ENCODE data around the gene PAPOLB.
A peak's percentile ranks its signal among the peaks of the same experiment; 100 is the strongest.

PAPOLB gene

DNA sequence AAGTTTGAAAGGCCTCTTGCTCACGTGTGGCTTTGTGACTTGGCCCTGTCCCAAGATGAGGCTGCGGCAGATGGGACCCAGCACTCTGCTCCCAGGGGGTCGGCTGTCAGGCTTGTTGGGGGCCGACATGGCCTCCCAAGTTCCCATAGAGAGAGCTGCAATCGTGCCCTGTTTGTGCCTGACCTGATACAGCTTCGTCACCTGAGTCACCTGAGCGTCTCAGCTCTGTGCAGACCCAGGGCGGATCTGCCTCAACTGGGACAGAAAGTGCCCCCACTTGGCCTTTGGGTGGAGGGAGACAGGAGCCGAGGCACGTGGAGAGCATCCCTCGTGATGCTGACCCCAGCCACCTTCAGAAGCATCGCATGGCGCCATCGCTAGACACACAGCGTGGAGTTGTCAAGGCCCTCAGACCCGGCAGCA is 21.7 kb downstream of the PAPOLB start:
- DNase-seq: no peak

DNA sequence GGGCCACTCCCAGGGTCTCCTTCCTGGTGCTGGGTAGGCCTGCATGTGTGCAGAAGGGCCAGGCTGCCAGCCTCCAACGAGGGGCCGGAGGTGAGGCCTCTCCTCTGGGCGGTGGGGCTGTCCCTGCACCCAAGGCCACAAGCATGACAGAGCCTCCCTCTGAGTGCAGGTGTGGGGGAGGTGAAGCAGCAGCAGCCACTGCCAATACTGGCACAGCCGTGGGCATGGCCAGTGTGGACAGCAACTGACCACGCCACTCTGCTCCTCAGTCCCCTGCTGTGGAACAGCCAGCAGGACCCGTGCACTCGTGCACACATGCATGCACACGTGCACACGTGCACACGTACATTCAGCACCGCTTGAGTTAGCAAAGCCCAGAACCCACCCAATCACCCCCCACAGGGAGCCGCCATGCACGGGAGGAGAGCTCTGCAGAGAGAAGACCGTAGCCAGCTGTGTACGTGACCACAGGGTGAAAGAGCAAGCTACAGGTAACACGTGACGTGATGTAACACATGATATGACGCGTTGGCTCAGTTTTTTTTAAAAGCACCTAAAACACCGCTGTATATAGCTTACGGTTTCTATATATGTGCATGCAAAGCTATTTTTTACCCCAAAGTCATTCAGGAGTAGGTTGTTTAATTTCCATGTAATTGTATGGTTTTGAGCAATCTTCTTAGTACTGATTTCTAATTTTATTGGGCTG is 23.1 kb downstream of the PAPOLB start:
- DNase-seq: no peak

DNA sequence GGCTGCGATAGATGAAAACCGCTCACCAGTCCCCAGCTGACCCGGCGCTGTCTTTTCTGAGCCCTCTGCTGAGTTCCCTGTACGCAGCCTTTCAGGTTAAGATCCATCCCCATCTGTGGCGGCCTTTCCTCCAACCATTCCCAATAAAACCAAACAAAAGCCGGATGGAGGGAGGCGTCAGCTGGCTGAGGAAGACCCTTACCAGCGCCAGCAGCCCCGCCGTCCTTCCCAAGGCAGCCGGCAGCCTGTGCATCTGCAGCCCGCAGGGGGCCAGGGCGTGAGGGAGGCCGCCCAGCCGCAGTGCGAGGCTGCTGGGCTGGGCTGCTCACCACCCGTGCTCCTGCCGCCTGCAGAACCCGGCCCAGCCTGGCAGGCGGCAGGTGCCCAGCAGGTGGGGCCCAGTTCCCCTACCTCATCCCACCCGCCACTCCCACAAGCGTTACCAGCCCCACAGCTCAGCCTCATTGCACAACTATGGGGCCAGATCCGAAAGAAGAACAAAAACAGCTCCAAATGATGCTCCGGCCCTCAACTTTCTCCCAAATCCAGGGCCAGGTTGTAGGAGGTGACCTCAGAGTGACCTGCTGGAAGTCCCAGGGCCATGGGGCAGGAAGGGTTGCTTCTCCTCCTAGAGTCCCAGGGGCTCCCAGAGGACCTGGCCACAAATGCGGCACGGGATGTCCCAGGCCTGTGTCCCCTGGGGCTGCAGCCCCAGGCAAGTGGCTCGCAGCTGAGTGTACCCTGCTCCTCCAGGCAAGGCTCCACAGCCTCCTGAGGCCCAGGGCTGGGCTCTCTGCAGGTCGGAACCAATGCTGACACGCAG is 23.8 kb downstream of the PAPOLB start:
- no peak for DNase-seq

DNA sequence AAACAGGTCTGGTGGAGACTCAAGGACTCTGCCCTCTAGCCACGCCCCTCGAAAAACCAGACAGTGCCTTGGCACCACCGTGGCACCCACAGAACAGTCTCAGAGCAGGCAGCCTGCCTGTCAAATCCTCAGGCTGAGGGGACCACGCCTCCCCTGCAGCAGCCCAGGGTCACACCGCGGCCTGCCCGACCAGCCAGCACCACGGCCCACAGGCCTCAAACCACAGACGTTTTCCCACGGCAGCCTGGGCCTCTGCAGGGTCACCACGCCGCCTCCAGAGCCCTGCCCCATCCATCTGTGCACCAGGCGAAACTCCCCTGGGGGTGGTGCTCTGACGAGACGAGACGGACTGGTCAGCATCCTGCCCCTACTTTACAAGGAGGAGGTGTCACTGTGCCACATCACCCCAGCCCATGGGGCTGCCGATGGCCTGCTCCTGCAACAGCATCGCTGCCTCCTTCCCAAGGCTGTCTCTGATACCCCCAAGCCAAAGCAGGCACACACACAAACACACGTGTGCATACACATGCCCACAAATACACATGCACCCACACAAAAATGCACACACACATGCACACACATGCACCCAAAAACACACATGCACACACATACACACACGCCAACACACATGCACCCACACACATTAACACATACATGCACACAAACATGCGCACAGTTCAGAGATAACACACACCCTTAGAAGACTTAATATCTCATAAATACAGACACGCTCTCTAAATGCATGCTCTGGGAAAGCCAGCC is 24.6 kb downstream of the PAPOLB start:
- no peak for DNase-seq

DNA sequence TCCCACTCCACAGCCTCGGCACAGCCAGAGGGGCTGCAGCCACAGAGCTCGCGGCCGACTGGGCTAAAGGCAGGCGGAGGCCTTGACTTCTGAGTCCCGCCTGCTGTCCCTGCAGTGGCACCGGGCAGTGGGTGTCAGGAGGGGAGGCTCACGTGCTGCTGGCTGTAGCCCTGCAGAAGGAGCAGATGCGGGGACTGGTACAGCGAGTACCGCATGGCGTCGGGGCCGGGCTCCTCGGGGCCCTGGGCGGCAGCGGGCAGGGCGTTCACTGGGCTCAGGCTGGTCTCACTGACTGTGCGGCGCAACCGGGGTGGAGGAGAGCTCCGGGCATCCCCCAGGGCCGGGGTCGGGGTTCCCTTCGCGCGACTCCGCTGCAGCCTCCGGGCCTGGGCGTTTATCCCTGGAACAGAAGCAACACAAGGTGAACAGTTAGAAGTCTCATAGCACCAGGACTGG is 25.6 kb downstream of the PAPOLB start:
- DNase-seq: no peak

DNA sequence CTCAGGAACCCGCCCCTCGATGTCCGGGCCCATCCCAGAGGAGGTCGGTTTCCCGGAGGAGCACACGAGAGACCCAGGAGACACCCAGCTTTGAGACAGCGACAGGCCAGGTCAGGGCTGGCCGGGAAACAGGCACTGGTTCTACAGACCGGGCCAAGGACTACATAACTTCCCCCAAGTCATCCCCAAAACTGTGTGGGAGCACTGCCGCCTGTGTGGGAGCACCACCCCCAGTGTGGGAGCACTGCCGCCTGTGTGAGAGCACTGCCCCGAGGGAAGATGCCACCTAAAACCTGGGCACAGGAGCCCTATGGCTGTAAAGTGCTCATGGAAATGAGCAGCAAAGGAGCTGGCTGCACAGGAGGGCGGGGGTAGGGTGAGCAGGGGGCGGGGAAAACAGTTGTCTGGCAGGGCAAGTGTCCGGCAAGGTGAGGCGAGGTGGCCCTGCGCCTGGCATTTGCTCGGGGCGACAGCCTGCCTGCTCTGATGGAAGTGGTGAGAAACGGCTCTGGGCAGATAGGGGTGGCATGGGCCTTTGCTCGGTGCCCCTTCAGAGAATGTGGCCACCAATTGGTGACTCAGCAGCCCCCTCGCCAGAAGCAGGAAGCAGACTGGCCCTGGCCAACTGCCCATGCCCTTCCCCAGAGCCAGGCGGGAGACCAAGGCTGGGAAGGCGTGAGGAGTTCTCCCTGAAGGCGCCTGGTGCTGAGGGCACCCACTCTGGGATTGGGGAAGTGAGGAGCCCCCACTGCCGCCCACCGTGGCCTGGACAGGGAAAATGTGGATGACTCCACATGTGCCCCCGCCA is 26.2 kb downstream of the PAPOLB start:
- no peak for DNase-seq

DNA sequence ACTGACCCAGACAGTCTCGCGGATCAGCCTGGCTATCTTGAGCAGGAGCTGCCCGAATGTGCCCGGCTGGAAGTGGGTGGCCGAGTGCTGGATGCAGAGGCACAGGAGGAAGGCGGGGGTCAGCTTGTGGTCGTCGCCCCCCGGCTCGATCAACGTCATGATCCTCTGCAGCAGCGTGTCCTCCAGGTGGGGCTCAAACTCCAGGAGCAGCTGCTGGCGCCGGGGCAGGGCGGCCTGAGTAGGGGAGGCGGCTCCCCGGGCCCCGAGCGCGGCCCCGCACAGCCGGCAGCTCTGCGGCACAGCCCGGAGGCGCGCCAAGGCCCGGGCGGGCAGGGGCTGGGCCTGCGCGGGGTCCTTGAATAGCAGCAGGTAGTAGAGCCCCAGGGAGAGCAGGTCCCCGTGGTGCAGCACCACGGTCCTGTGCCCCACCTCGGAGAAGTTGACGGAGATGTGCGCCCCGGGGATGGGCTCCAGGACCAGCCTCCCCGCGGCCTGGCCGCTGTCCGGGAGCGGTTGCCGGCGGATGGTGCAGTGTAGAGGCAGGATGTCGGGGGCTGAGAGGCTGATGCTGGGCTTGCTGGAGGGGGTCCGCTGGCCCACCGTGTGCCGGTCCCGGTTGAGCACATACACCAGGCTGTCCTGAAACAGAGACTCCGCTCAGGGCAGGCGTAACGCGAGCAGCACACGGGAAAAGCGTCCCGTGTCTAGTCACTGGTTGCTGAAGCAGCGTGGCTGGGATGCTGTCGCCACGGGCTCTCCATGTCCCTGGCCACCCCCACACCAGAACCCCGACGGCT is 27.0 kb downstream of the PAPOLB start:
- DNase-seq: no peak

DNA sequence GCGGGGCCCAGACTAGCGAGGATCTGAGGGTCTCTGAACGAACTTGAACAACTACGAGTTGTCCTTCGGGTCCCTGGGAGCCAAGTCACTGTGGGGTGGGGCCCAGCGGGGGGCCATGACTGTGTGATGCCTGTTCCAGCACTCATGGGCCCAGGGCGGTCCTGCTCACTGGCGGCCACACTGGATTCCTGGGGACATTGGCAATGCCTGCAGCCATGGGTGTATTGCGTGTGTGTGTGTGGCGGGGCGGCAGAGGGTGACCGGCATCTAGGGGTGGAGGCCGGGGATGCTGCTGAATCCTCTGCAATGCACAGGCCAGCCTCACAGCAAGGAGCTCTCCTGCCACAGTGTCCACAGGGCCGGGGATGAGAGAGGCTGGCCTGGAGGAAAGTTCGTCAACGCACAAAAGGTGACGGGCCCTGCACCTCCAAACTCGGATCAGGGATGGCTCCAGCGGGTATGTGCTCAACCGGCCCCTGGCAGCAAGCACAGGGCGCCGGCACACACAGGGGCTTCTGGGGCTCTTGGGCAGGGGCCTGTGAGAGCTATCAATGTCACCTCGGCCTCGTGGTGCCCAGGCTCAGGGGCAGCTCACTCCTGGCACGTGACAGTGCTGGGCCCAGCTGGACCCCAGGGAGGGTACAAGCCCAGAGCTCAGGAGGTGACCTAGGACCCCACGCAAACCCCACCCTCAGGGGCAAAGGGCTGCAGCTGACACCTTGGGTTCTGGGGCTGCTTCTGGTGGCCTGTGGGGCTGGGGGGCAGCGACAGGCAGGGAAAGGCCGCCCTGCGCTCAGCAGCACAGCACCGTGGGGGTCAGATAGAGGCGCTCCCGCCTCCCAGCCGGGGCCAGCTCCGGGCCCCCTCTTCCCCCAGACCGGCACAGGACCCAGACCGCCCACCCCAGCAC is 27.9 kb downstream of the PAPOLB start:
- DNase-seq: no peak

DNA sequence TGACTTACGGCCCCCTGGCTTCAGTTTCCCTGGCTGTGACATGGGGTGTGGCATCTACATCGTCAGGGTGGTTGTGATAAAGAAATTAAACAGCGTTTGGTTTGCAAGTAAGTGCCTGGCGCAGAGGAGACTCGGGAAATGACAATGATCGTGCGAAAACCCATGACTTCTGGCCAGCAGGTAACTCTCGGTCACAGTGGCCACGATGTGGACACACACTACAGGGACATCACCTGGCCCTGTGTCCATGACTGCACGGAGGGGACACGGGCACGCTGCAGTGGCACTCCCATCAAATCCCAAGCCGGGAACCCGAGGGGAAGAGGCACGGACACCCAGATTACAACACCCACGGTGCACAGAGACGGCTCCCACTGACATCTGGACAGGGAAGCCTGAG is 28.7 kb downstream of the PAPOLB start:
- DNase-seq: no peak

DNA sequence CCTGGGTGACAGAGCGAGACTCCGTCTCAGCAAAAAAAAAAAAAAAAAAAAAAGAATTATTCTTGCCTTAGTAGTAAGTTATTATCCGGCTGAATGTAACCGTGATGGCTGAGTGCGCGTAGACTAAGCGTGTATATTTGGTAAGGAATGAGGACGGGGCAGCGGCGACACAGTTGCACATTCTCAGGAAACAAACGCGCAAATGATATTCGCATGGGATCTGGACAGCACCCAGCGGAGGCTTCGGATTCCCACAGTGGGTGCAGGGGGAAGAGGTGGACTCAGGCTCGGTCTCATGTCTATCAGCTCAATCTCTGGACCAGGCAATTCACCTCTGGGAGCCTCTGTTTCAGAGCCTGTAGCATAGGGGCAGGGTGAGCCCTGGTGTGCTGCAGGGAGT is 29.1 kb downstream of the PAPOLB start:
- no peak for DNase-seq

DNA sequence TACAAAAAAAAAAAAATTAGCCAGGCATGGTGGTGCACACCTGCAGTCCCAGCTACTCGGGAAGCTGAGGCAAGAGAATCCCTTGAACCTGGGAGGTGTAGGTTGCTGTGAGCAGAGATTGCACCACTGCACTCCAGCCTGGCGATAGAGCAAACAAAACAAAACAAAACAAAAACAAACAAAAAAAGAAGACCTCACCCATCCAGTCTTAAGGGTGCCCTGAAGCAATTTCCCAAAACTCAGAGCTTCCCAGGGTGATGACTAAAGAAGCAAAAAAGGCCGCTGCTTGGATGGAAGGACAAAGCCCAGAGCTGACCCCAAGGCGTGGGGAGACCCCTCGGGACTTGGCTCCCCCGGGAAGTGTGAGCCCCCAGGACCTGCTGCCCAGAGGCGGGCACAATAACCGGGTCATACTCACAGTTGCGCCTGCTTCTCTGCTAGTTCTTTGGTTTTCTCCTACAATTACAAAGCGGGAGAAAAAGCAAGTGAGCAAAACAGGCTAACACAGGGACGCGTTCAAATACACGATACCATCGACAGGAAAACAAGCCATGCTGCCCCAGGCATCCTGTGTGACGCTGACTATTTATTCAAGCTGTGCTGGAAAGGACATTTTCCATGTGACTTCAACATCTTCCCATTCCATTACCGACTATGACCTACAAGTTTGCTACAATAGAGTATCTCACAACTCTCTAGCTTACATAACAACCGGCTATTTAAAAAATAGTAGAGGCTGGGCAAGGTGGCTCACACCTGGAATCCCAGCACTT is 29.9 kb downstream of the PAPOLB start:
- no peak for DNase-seq

DNA sequence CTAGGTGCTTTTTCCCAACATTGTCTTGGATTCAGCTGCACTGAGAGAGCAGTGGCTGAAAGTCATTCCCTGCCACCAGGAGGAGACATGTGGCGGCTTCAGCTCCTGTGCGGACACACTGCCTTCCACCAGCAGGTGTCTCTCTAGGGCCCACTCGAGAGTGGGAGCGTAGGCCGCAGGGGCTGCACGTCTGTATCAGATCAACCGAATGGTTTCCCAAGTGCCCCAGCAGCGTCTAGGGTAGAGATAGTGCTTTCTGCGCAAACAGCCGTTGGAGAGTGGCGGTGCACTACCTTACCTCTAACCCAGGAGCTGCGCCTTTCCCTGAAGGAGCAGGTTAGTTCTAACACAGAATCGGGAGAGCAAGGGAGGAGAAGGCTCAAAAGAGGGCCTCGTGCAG is 31.7 kb downstream of the PAPOLB start:
- peak; percentile 75 for DNase-seq

DNA sequence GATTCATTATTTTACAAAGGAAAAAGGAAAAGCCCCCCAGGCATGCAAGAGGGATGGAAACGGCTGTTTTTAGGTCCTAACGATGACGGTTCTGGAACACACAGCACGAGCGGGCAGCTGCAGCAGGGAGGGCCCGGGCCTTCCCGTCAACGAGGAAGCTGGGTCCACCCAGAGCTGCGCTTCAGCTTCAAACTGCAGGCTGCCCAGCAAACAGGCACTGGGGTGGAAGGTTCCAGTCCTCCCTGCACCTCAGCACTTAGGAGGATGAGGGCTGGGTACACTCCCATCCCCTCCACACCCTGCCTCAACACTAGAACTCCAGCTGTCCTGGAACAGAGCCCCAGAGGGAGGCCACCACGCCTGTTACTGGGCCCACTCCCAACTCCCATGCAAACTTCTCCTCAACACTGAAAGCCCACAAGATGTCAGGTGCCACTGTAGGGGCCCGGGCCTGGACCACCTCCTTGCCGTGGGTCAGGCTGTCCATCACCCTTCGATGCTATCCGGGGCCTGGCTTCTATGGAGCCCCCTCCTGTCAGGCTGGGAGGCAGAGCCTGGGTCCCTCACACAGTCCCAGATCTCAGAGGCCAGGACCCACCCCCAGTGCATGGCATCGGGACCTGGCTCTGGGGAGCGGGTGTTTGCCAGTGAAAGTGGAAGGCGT is 33.0 kb downstream of the PAPOLB start:
- no peak for DNase-seq

DNA sequence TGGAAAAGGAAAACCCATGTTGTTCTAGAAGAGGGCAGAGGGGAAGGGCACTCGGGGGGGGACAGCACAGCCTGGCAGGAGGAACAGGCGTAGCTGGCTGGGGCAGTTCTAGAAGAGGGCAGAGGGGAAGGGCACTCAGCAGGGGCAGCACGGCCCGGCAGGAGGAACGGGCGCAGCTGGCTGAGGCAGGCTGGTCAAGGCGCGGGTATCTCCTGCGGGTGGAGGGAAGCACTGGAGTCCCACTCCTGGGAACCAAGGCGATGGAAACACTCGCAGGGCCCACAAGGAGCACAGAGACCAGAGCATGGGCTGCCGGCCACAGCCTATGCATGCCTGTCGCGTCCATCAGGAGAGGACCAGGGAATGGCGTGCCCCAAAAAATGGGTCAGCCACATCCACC is 36.7 kb downstream of the PAPOLB start:
- no peak for DNase-seq

DNA sequence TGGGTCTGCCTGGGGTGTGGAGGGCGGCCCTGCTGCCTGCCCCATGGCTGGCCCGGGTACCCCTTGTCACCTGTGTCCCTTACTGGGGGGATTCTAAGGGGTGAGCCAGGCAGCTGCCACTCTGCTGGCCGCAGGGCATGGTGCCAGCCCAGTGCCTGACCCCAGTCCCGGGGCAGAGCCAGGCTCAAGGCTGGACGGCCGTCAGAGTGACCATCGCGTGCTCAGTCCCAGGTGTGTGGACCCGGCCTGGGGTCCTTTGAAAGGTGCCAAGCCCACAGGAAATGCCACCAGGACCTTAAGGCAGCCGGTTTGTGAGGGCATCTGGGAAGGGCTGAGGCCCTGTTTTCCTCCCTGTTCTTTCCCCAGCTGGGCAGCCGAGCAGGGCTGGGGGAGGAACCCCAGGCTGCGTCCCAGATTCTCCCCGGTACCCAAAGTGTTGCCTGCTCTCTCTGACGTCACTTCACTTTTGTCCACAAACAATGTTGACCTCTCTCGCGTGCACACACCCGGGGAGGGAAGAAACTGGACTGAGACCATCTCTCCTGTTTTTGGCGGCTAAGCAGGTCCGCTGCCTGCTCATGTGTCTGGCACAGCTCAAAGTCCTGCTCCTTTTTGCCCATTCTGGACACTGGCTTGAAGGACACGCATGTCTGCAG is 37.6 kb downstream of the PAPOLB start:
- no peak for DNase-seq

DNA sequence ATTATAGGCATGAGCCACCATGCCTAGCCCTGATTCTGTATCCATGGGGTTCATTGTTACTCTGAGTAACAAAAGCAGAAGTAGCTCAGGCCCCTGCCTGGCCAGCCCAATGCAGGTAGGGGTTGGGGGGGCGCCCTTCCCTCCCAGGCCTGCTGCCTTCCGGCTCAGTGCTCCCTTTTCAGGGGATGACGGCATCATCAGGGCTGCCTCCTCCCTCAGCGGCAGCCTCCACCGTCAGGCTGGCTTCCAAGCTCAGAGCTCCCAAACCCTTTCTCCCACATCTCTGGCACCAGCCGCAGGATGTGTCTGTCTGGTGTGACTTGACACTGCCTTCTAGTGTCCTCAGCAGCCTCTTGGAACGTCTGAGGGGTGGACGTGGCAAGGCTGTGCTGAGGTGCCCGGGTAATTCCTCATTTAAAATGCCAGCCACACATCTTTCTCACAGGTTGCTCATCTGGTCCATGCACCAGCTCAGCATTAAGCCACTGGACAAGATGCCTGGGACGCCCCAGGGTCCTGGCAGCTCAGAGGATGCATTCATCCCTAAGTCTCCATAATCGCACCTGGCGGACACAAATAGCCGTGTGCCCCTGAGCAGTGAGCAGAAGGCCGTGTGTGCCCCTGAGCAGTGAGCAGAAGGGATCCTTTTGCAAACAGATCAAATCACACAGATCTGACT is 38.2 kb downstream of the PAPOLB start:
- no peak for DNase-seq

DNA sequence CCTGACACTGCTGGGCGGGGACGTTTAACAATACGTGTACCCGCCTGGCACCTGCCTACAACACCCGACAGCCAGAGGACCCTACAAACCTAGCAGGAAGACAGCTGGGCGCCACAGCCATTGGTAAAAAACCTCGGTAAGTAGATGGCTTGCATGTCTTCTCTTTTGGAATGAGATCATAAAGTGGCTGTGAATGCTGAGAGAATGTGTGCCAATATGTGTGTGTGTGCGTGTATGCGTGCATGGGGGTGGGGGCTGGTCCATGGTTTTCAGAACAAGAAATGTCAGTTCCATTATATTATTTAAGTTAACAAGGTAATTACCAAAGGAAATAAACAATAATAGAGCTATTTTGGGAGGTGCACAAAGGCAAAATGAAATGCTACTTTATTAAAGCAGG is 39.2 kb downstream of the PAPOLB start:
- no peak for DNase-seq

DNA sequence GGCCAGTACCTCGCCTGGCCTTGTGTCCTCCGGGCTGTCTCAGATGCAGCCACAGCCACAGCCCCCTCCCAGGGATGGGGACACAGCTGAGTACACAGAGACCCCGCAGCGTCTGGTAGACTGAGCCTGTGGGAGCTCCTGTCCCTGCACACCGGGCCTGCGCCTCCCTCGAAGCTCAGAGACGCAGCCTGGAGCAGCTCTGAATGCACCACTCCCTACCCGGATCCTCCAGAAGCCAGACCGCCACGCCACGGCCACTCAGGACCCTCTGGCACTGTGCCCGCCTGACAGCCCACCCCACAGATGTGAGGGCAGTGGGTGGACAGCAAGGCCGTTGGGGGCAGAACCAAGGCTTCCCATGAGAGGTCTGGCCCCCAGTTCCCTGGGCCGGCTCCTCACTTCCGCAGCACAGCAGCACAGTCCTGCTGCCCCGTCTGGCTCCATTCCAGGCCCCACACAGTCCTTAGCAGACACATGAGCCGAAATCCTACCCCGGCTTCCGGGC is 40.8 kb downstream of the PAPOLB start:
- DNase-seq: no peak

Data from activated CD8-positive, alpha-beta memory T cell treated with anti-CD3 and anti-CD28 coated beads for 24 hours (primary cell).